NCI-H524 (cell line): ENCODE results near the gene ACP1.
"Not testable (repeated sequence)": the region's sequence is repeated elsewhere in the genome, so short reads cannot be mapped to it uniquely, and the experiment has no call there.

ENCODE experiments used
- DNase-seq, 2 experiments: peaks; one replicate each; lab custom pipeline; 2025; lab: John Stamatoyannopoulos, UW

Gene ACP1

DNA sequence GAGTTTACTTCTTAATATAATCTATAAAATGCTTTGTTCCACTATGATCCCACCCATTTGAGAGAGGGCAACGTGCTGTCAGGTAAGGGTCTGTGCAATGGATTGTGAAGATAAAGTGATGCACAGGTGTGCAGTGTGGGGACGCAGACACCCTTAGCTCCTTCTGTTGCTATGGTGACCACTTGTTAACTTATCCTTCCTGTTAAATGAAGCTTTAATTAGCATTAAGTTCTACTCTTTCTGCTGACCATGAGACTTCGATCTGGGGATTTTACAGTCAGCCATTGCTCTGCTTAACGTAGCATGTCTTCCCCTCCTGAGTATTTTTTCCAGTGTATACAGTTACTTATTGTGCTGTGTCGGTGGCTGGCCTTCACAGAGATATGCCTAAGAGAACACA lies 46.2 kb downstream of the ACP1 start:
- DNase-seq = peak in 1 of 2 experiments; percentile 12

DNA sequence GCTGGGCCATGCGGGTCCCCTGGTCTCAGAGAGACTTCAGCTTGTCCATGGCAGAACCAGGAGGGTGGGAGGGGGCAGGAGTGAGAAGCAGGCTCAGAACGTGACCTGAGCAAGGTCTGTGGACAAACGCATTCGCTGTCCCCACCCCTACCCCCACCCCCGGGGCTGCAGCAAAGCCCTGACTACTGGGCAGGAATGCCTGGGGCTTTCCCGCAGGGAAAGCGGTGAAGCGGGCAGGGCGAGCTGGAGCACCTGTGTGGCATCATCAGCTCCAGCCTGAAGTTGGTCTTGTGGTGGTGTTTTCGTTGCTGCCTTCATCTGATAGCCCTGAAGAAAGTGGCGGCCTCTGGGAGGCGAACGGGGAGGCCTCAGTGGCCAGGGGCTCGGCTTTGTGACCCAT lies 49.2 kb downstream of the ACP1 start:
- DNase-seq = no peak

DNA sequence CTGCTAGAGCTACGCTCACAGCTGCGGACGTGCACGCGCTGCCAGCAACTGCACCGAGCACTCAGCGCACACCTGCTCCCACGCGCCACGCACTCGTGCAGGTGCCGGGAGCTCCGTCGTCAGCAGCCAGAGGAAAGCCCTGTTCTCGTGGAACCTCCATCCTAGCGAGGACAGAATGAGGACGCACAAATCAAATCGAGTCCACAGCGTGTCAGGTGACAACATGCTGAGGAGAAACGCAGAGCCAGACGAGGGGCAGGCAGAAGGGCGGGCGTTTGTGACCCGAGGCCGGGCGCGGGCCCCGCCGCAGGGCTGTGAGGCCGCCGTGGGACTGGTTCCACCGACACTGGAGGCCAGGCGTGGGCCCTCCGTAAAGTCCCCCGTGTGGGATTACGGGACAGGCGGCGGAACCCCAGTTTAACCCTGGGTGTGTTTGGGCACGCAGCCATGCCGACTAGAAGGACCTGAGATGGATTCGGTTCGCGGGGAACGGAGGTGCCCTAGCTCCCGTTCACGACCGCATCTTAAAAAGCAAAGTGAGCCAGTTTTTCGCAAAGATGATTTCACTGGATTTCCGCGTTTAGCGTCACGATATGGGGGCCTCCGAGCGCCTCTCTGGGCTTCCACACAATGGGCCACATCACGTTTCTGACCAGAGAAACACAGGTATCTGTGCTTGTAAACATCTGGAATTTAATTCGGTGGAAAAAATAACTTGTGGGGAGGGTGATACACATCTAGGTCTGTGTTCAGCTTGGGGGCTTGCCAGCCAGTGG lies 50.0 kb downstream of the ACP1 start:
- DNase-seq = no peak

DNA sequence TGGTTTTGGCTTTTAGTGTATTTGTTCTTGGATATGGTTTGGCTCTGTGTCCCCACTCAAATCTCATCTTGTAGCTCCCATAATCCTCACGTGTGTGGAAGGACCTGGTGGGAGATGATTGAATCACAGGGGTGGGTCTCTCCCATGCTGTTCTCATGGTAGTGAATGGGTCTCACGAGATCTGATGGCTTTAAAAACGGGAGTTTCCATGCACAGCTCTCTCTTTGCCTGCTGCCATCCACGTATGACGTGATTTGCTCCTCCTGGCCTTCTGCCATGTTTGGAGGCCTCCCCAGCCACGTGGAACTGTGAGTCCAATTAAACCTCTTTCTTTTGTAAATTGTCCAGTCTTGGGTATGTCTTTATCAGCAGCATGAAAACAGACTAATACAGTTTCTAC lies 51.2 kb downstream of the ACP1 start:
- DNase-seq = not testable (repeated sequence)

DNA sequence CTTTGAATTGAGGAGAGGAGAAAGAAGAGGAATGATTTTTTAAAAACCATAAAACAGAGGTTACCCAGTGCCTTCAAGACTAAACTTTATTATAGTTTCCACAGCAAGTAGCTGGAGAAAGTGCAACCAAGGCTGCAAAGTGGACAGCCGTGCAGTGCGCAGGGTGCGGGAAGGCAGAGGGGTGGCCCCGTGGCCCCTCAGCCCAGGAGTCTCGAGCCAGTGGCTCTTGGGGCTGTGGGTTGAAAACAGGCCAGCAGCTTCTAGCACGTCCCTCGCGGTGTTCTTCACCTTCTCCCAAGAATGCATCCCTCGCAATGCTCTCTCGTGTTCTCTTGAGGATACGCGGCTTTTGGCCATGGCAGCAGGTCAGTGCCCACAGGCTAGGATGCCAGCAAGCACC lies 51.6 kb downstream of the ACP1 start:
- DNase-seq = no peak

DNA sequence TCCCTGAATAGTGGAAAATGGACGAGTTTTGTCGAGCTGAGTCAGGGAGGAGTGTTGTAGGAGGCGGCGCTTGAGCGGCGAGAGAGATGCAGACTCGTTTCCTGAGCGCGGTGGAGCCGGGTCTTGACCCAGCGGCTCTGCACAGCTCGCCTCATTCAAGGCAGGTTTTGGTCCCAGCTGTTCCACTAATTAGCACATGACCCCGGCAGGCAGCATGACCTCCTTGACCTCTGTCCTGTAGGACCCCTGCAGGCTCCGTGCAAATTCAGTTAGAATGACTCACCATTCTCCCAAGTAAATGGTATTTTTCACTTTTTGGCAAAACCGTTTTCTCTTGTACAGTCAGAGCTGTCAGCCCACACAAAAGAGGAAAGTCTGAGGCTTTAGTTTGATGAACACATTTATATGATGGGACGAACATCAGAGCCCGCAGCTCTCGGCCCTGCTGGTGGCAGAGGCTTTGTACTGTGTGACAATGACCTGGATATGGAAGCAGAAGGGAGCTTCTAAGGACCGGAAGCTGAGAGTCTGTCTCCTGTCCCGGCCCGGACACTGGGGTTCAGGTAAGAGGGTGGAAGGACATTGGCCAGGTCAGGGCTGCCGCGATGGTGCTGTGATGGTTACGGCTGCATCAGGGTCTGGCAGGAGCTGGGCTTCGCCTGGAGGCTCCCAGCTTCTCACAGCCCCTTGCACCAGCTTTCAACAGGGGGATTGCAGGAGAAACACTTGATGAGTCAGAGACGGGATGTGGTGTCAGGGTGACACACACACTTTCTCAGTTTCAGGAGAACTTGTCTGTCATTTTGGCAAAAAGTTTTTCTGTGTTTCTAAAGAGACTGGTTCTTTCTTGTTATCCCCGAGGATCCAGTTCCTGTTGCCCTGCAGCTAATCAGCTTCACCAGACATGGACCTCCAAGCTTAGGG lies 53.0 kb downstream of the ACP1 start:
- DNase-seq = no peak

DNA sequence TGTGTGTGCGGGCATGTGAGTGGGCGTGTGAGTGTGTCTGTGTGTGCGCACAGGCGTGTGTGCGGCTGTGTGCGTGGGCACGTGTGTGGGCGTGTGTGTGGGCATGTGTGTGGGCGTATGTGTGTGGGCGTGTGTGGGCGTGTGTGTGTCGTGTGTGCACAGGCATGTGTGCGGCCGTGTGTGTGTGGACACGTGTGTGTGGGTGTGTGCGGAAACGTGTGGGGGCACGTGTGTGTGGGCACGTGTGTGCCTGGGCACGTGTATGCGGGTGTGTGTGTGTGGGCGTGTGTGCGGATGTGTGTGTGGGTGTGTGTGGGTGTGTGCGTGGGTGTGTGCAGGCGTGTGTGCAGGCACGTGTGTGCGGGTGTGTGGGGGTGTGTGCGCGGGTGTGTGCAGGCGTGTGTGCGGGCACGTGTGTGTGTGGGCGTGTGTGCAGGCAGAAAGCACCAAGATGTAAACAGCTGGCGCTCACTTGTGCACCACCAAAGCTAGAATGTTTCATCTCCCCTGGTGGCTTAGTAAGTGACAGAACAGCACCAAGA lies 54.4 kb downstream of the ACP1 start:
- DNase-seq = no peak

DNA sequence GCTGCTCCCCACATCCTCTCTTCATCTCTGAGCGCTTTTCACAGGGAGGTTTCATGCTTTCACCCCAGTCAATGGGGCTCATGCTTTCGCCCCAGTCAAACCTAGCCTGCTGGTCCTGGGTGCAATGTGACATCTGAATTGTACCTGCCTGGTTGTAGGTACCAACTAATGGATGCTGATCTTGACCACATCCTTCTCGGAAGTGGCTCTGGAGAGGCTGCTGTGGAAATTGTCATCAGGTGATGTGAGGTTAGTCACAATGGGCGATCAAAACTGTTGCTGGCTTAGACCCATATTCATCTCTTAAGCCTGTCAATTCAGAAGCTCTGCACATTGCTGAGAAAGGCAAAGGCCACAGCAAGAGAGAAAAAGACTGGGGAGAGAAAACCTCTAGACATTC lies 55.8 kb downstream of the ACP1 start:
- DNase-seq = no peak

DNA sequence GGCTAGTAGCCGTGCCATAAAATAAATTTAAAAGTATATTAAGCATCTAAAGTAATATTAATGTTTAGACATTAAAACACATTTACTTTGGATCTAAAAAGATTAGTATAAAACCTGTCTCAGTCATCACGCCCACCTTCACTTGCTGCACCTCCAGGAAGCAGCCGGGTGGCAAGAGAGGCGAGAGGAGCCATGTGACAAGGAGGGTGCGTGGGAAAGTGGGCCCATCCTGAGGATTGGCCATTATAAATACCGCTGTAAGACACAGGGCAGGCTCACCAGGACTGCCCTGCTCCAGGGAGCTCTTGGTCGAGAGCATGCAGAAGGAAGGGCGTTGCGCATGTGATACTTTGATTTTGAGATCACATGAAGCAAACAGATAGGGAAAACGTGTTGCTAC lies 57.6 kb downstream of the ACP1 start:
- no peak for DNase-seq

DNA sequence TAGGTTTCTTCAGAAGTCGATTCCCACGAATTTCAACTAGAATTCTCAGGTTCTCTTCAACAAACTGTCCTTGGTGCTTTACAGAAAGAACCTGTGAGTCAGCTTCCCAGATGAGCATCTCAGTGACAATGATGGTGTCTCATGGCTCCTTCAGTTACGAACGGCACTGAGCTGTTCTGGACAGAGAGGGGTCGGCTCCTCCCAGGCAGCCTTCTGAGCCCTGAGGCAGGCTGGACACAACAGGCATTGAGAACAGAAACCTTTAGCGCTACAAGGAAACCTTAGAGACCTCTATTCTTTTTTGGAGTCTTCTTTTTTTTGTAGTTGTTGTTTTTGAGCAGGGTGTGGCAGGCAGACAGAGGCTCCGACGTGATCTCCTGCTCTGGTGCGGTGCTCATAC lies 58.3 kb downstream of the ACP1 start:
- no peak for DNase-seq
